GM12875 (cell line): ENCODE measurements around the gene BNIP5.

Experiments
- H3K4me3 ChIP-seq: one replicate; pipeline ENCODE4 v1.5.1; 2011; ENCODE audit warnings: low read depth, low read length, control low read depth
- TF ChIP-seq, protein P1 (sequence below): IDR thresholded peaks from 2 replicates; pipeline ENCODE4 v1.5.1; 2011; ENCODE audit warnings: low read depth, mild to moderate bottlenecking, control low read depth, inconsistent platforms, low read length, moderate library complexity, borderline replicate concordance; ENCODE audit not compliant: insufficient read depth

BNIP5 gene

DNA sequence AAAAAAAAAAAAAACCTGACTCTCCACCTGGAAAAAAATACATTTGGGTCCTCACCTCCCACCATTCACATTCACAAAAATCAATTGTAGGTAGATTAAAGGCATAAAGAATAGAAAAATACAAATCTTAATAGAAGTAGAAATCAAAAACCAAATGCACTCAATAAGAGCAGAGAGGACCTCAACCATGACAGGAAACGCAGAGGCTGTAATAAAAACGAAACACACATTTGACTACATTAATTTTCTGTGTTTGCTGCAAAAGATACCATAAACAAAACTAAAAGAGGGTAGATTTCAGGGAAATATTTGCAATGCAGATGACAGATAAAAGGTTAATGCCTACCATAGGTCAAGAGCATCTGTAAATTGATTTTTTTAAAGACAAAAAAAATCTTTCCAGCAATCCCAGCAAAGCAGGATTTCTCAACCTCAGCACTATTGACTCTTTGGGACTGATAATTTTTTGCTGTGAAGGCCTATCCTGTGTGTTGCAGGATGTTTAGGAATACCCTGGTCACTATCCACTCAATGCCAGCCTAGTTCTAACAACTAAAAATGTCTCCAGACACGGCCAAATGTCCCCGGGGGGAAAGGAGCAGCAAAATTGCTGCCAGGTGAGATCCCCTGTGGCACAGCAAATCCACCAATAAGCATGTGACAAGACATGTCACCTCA lies 41.7 kb upstream of the BNIP5 start:
- TF ChIP-seq, protein P1, sequence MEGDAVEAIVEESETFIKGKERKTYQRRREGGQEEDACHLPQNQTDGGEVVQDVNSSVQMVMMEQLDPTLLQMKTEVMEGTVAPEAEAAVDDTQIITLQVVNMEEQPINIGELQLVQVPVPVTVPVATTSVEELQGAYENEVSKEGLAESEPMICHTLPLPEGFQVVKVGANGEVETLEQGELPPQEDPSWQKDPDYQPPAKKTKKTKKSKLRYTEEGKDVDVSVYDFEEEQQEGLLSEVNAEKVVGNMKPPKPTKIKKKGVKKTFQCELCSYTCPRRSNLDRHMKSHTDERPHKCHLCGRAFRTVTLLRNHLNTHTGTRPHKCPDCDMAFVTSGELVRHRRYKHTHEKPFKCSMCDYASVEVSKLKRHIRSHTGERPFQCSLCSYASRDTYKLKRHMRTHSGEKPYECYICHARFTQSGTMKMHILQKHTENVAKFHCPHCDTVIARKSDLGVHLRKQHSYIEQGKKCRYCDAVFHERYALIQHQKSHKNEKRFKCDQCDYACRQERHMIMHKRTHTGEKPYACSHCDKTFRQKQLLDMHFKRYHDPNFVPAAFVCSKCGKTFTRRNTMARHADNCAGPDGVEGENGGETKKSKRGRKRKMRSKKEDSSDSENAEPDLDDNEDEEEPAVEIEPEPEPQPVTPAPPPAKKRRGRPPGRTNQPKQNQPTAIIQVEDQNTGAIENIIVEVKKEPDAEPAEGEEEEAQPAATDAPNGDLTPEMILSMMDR, result no peak
- no peak overlapping the region for H3K4me3 ChIP-seq

DNA sequence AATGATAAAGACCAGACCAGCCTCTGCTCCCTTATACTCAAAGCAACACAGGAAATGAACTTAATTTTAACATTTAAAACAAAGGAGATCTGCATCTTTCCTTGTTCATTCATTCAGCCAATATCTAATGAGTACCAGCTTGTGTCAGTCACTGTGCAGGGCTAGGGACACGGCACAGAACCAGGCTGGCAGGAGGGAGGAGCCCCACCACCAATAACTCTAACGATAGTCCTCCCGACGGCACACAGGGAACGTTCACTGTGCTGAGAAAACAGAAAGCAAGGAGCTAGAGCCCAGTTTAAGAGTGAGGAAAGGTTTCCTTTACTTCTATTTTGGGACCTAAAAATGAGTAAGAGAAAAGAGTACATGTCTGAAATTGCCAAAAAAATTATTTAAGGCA lies 40.9 kb upstream of the BNIP5 start:
- no peak overlapping the region for H3K4me3 ChIP-seq
- TF ChIP-seq, protein P1, result no peak

DNA sequence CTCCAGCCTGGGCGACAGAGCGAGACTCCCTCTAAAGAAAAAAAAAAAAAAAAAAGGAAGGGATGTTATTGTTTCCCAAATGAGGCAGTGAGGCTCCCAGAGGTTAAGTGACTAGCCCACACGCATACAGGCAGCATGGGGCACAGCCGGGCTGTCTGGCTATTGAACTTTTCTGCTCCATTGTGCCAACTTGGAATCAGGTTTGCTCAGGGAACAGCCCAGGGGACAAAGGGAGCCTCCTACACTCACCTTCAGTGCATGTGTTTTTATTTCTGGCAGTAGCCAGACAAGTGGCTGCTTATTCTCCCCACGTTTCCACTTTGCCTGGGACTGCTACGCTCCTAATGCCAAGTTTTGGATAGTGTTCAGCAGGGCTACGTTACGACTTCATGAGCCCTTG lies 40.1 kb upstream of the BNIP5 start:
- H3K4me3 ChIP-seq, result no peak overlapping the region
- TF ChIP-seq, protein P1, result no peak

DNA sequence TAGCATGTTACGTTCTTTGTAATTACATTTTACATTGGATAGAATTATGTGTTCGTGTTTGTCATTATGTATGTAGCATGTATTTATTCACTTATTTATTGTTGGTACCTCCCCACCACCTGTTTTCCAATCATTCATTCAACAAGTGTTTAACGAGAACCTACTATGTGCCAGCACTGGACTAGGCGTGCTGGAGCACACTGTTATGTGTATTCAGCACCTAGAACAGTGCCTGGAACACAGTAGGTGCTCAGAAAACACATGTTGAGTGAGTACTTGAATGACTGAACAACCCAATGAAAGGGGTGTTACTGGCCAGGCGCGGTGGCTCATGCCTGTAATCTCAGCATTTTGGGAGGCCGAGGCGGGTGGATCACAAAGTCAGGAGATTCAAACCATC lies 39.5 kb upstream of the BNIP5 start:
- no peak overlapping the region for H3K4me3 ChIP-seq
- TF ChIP-seq, protein P1, result no peak

DNA sequence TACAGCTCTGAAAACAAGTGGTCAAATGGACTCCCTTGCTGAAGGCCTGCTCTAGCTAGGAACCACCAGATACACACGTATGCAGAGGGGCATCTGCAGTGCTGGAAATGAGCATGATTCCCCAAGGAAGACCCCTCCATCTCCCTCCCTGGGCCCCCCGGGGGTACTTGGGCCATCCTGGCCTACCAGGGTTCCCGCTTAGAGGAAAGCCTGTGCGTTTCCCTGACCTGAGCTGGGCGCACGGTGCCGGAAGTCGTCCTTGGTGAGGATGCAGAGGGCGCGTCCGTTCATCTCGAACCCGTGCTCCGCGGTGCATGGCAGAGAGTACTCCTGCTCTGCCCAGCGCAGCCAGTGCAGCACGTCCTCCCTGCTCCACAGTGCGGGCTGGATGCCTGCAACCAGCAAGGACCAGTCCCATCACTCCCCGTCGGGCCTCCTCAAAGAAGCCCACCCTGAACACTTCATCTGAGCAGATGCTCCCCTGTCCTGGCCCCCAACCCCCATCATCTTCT lies 39.0 kb upstream of the BNIP5 start:
- no peak overlapping the region for H3K4me3 ChIP-seq
- TF ChIP-seq, protein P1, result no peak

DNA sequence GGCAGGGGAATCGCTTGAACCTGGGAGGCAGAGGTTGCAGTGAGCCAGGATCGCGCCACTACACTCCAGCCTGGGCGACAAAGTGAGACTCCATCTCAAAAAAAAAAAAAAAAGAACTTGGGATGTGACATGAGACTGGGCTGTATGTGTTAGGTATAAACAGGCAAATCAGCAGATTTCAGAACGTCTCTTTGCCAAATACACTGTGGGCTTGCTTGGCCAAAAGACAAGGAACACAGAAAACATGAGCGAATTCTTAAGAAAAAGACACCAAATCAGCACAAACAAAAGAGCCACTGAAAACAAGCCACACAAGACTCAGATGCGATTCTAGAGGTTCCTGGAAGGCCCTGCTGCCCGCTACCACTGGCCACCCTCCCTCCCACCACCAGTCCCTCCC lies 38.3 kb upstream of the BNIP5 start:
- no peak overlapping the region for H3K4me3 ChIP-seq
- TF ChIP-seq, protein P1, result no peak

DNA sequence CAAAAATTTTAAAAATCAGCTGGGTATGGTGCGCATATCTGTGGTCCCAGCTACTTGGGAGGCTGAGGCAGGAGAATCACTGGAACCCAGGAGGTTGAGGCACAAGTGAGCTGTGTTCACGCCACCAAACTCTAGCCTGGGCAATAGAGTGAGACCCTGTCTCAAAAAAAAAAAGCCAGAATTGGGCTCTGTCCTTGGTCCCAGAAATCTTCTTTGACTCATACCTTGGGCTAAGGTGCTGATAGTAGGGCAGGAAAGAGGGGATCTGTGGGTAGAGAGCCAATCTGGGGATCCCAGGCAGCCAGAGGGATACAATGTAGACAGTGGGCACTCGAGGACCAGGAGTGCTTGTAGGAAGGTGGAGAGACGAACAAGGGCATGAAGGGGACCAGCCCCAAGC lies 37.5 kb upstream of the BNIP5 start:
- TF ChIP-seq, protein P1, result no peak
- H3K4me3 ChIP-seq, result no peak overlapping the region
